ENCODE results near the gene METTL13.

DNA sequence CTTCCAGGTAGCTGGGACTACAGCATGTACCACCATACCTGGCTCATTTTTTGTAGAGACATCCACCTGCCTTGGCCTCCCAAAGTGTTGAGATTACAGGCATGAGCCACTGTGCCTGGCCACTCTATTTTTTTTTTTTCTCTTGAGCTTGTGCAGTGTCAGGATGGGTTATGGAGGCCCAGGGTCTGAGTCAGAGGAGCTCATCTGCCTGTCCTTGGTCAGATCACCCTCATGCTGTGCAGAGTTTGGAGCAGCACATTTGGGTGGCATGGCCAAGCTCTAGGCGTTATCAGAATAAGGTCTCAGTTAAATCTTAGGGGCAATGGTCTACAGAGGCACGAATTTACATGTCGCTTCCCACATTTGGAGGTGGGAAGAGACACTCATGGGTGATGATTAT lies 16.9 kb downstream of the METTL13 start:
- TF ChIP-seq GATA2 (IDR thresholded peaks at IDR 0.05; ENCODE audit: low read depth, low read length) (no peak), GATA3 (IDR thresholded peaks at IDR 0.05; ENCODE audit: low read depth, low read length) (no peak)

Data from SH-SY5Y (cell line).